CD4-positive, alpha-beta T cell treated with Interferon gamma for 1 hour (primary cell): ENCODE measurements around the gene KRT35.

Experiments
- DNase-seq: peaks from one replicate; pipeline ENCODE4 v3.0.0-alpha.2; 2020

Gene KRT35

GRCh38 chr17:41511116-41511515 lies 30.2 kb upstream of the KRT35 start:
- no peak for DNase-seq

- DNase-seq, result no peak
Observed at GRCh38 chr17:41510251-41511065, 29.5 kb upstream of the KRT35 start.

DNA sequence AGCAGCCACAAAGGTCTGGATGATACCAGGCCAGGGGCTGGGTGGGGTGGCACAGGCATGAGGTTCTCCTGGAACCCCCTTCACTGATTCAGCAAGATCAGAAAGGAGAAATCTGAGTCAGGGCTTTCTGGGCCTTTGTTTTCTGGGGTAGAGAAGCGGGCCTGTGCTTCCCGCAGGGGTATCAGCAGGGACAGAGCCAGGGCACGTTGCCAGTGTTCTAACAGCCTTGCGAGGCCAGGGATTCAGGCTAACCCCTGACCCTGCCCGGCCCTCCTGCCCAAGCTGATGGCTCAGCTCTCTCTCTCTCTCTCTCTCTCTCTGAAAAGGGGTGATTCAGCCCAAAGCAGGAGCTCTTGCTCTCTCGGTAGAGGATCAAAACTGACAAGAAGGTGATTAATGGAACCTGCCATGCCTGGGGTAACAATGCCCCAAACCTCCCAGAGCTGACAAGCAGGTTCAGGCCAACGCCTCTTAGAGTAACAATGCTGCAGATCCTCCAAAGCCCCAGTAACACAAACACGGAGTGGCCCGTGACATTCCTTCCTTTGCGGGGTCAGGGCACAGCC lies 26.4 kb upstream of the KRT35 start:
- no peak for DNase-seq

DNA sequence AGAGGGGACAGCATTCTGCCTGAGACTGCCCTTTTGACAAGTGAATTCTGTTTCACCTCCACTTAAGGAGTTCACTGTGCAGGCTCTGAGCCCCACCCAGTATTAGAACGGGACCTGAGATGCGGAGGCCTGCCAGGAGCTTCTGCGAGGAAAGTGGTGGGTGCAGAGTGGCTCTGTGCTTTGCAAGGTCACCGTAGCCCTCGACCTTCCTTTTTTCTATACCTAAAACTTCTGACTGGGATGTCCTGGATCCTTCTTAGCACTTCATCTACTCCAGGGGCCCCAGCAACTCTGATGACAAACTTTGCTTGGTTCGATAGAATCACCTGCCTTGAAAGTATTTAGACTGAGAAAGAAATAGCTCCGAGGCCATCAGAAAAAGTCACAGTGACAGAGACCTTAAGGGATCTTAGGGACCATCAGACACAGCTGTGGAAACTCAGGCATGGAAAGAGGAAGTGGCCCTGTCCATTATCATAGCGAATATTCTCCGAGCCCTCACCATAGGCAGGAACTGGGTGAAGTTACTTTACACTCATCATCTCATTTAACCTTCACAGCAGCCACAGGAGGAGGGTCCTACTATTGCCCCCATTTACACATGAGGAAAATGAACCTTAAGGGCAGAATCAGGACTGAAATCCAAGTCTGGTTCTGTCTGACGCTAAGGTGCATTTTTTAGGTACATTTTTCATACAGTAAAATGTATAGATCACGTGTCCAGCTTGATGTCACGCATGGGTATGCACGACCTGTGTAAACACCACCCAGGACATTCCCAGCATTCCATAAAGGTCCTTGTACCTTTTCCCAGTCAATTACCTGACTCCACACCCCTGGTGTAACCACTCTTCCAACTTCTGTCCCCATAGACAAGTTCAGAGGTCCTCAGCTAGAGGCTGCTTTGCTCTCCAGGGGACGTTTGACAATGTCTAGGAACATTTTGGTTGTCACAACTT lies 25.1 kb upstream of the KRT35 start:
- DNase-seq, result no peak

GRCh38 chr17:41505007-41505808 lies 24.3 kb upstream of the KRT35 start, which contains the start of gene KRT13:
TSS of gene KRT13 (minus strand) at chr17:41505612. CDS start at chr17:41505550, 62 bp downstream.
- no peak for DNase-seq

GRCh38 chr17:41504246-41504977 lies 23.5 kb upstream of the KRT35 start:
- no peak for DNase-seq

GRCh38 chr17:41503202-41503601 lies 22.3 kb upstream of the KRT35 start:
- DNase-seq, result no peak

GRCh38 chr17:41500131-41500911 lies 19.4 kb upstream of the KRT35 start:
- peak; percentile 8 for DNase-seq

DNA sequence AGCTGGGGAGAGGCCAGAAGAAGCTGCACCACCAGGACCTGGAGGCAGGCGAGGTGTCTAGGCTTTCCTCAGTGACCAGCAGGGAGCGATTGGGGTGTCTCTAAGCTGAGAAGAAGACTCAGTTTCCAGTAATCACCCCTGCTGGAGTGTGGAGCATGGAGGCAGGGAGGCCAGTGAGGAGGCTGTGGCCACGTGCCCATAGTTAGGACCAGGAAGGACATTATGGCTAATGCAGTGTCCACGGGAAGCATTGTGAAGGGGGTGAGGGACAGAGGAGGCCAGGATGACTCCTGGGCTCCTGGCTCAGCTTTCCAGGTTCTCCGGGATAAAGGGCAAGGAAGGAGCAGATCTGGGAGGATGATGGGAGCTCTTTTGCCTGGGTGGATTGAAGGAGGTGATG lies 18.8 kb upstream of the KRT35 start:
- DNase-seq, result no peak

DNA sequence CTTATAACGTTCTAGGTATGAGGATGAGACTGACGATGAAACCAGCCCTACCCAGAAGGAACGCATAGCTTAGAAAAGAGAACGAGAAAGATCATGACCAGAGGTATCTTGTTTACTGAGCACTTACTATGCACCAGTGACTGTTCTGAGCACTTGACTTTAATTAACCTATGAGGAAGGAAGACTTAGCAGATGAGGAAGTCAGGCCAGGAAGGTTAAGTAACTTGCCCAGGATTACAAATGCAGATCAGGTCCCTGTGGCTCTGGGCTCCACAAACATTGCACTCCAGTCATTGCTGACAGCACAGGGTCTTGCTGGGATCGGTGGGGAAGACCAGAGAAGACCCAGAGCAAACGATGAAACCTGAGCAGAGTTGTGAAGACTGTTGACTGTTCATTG lies 17.3 kb upstream of the KRT35 start:
- peak; percentile 26 for DNase-seq

- peak; percentile 77 for DNase-seq
Observed at GRCh38 chr17:41496803-41497484, 16.0 kb upstream of the KRT35 start.

DNA sequence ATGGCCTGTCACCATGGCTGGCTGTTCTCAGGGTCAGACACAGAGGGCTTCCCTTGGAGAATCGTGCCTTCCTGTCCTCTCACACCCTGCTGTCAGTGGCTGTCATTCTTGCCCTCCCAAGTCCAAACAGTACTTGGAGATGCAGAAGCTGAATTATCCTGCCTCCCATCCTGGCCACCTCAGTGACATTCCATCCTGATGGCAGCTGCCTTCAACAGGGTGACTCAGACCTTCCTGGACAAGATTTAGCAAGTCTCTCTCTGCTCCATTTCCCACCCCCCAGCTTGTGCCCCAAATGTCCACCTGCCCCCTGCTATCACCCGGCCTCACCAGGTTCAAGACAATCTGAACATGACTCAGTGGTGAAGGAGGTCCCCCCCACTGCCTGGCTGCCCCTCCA lies 13.6 kb upstream of the KRT35 start:
- no peak for DNase-seq

GRCh38 chr17:41492771-41493170 lies 11.8 kb upstream of the KRT35 start:
- no peak for DNase-seq

GRCh38 chr17:41492351-41492750 lies 11.4 kb upstream of the KRT35 start:
- DNase-seq, result no peak

GRCh38 chr17:41491476-41491875 lies 10.5 kb upstream of the KRT35 start:
- DNase-seq, result no peak

DNA sequence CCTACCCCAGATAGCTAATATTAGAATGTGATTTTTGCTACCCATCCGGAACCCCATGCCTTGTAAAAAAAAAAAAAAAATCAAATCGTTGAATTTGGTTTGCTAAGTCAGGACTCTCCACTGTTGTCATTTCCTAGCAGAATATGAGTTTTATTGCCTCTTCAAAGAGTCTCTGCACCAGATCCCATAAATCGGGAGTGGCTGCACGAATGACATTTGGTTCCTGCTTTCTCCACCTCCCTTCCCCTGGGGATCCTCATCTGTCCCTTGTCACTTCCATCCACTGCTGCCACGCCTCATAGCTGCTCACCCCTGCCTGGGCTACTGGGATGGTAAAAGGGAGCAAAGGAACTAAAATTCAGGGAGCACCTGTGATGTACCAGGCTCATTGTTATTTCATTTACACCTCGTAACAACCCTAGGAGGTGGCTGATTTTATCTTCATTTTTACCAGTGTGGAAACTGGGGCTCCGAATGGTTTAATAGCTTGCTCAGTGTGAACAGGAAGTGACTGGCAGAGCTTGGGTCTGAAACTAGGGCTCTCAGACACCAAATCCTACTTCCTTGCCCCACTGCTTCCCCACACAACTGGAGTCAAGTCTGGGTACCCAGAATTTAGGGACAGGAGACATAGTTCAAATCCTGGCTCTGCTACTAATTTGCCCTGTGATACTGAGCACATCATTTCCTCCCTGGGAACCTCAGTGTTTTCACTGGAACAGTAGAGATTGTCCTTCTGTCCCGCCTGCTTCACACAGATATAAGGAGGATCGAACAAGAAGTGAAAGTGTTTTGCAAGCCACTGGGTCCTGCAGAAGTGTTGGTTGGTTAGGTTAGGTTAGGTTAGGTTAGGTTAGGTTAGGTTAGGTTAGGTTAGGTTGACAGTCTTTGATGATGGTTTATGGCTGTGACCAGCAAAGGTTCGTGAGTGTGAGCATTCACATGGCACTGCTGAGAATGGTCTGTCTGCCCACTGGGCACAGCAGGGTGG lies 9.3 kb upstream of the KRT35 start:
- DNase-seq, result no peak

DNA sequence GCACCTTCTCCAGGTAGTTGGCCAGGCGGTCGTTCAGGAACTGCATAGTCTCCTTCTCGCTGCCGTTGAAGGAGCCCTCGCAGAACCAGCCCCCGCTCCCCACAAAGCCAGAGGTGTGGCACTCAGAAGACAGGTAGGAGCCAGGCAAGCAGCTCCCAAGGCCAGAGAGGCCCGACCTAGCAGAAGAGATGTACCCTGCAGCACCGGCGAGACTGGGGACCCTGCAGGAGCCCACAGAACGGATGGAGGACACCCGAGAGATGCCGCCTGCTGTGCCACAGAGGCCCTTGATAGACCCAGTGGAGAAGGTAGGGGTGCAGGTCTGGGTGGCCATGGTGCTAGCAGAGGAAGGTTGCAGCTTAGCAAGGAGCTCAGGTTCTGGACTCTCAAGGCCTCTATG lies 8.6 kb upstream of the KRT35 start, which contains the start of gene KRT36:
Gene KRT36 (minus strand): TSS at position 380 of the 400 bp plus-strand sequence. CDS start 46 bp downstream, at position 334.
- DNase-seq, result no peak

GRCh38 chr17:41486809-41487530 lies 6.0 kb upstream of the KRT35 start:
- DNase-seq, result peak; percentile 15
